CD4-positive, alpha-beta T cell treated with Interferon alpha-2 for 1 hour (primary cell): Measurements from ENCODE around the gene NALF2.

ENCODE experiments used
- DNase-seq, 2 donors: peaks; one replicate each; pipeline ENCODE4 v3.0.0-alpha.2; 2020 to 2022

The NALF2 gene

DNA sequence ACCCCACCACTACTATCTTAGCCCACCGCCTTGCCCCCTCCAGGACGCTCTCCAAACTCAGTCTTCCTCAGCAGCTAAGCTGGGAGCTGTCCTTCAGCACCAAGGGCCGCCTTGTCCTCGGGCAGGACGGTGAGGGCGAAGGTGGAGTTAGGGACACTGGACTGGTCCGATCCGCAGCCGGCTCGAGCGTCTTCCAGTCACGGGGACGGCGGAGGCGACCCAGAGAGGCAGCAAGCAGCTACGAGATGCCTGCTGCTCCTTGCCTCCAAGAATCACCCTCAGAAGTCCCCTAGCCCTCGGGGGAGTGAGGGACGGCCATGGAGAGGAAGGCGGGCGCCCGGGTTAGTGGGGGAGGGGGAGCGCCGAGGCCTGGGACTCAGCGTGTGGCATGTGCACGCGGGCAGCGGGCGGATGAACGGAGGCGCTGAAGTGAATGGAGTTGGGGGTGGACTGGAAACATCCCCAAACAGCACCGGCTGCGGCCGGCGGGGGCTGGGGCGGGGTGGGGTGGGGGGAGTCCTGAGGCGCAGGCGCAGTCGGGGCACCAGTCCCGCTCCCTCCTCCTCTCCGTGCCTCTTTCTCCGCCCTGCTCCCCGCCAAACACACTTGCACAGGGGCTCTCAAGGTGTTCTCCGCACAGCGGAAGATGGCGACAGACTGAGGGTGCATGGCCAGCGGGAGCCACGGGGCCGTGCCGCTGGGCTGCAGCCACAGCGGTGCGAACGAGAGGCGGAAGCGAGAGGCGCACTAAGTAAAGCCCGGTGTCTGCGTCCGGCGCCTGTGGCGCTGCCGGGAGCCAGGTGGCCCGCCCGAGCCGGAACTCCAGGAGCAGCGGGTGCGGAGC lies at the start of gene NALF2:
Gene NALF2, plus strand, starts transcription at position 545 of the 844 bp plus-strand sequence. CDS start 957 bp downstream, outside the sequence.
- peak in 1 of 2 donors; percentile 19 for DNase-seq

- no peak for DNase-seq
These were observed 46.4 kb upstream of the NALF2 start for GRCh38 chrX:69457756-69458155.

DNA sequence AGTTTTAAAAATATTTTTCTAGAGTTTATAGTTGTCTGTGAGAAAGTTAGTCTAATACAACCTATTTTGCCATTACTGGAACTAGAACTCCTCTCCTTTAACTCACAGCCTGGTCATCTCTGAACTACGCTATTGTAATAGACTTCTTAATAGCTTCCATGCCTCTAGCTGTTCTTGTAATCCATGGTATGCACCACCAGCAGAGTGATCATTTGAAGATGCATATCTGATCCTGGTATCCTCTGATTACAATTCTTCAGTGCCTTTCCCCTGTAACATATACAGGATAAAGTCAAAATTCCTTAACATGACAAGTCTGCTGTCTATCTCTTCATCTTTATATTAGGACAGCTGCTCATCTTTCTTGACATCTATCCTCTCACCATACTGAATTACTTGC lies 37.6 kb upstream of the NALF2 start:
- DNase-seq: no peak

DNA sequence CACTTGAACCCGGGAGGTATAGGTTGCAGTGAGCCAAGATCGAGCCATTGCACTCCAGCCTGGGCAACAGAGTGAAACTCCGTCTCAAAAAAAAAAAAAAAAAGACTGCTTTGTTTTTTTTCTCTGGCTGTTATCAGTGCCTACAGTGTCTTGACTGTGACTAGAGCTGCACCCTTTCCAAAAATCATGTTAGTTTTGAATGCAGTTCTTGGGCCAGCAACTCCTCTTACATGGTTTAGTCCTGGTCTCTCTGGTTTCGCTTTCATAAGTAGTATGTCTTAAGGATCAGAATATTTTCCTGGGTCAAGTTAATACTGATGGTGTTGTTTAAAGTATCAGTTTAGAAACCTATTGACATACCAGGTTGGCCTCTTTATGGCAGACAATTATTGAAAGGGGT lies 34.2 kb upstream of the NALF2 start:
- no peak for DNase-seq

GRCh38 chrX:69489625-69490024 lies 14.5 kb upstream of the NALF2 start:
- DNase-seq: no peak

DNA sequence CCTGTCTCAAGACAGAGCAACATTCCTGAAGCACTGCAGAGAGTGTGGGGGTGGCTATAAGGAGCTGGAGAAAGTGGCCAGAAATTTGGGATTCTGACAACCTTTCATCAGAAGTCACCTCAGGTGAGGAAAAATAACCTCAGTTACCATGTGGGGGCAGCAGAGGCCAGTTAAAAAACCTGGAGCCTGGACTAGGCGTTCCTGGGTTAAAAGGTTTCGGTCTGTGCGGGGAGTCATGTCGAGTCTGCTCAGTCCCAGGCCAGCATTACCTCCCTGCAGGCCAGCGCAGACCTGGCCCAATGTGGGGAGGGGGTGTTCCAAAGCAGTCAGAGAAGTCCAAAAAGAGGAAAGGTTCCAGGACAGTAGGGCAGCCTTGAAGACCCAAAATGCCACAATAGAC lies 10.9 kb upstream of the NALF2 start:
- peak in 1 of 2 donors; percentile 33 for DNase-seq

- DNase-seq: no peak
These were observed 10.4 kb upstream of the NALF2 start for GRCh38 chrX:69493766-69494165.

DNA sequence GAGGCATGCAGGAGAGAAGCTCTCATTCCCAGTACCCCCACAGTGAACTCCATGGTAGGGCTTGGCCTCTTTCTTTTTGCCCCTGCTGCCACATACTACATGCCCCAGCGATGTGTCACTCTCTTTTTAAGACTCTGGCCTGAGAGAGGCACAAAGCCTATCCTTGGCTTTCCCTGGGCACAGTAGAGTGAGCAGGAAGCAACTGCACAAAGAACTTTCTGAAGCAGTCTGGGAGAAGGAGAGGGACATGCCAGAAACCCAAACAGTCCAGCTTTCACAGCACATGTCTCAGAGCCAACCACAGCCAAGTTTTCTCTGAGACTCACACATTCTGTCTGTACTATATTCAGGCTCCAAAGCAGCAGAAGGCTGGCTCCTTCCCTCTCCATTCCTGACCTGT lies 7.9 kb upstream of the NALF2 start:
- no peak for DNase-seq

GRCh38 chrX:69501429-69501828 lies 2.7 kb upstream of the NALF2 start:
- no peak for DNase-seq

DNA sequence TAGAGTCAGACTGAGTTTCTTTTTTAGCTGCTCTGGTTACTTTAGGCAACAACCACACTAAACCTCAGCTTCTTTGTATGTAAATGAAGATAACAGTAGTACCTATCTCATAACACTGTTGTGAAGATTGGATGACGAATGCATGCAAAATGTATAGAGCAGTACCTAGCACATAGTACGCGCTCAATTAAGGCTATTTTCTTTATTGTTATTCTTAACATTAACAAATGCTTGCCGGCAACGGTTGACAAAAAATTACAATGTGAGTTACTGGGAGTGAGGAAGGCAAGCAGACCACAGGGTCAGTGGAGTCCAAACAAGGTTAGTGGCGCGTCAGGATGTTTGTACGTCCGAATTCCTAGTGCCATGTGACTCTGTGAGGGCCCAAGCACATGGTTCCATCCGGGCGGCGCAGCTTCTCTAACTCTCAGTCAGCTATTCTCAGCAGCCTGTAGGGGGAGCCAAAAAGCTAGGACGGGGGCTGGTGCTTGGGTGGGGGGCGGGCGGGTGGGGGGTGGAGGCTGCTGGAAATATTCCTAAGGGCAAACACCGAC lies 821 bp upstream of the NALF2 start:
- DNase-seq: no peak

DNA sequence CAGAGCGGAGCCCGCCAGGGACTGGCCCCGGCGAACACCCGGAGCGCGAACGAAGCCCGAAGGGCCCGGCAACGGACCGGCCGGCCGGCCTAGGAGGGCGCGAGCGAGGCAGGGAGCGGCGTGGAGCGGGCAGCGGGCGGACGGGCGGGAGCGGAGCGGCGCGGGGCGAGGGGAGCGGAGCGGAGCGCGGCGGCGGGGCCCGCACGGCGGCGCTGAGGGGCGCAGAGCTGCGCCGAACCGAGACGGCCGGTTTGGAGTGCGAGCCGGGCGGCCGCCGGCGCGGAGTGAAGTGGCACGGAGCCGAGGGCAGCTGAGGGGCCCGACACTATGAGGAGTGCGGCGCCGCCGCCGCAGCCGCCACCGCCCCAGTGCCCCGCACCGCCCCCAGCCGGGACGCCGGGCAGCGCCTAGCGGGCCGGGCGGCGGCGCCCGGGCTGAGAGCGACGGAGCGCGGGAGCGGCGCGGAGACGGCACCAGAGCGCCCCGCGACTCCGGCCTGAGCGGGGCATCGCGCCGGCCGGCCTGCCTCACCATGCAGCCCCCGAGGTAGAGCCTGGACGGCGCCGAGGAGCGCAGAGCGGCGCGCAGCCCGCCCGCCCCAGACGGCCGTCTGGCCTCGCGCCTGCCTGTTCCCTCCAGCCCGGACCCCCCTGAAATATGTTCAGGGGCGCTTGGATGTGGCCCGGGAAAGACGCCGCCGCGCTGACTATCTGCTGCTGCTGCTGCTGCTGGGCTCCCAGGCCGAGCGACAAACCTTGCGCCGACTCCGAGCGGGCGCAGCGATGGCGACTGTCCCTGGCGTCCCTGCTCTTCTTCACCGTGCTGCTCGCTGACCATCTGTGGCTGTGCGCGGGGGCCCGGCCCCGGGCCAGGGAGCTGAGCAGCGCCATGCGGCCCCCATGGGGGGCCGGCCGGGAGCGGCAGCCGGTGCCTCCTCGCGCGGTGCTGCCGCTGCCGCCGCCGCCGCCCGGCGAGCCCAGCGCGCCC lies 793 bp downstream of the NALF2 start:
- no peak for DNase-seq

- DNase-seq: no peak
These were observed 1.9 kb downstream of the NALF2 start for GRCh38 chrX:69505772-69506616.

- no peak for DNase-seq
These were observed 2.7 kb downstream of the NALF2 start for GRCh38 chrX:69506617-69507499.

- no peak for DNase-seq
These were observed 3.3 kb downstream of the NALF2 start for GRCh38 chrX:69507500-69507789.

DNA sequence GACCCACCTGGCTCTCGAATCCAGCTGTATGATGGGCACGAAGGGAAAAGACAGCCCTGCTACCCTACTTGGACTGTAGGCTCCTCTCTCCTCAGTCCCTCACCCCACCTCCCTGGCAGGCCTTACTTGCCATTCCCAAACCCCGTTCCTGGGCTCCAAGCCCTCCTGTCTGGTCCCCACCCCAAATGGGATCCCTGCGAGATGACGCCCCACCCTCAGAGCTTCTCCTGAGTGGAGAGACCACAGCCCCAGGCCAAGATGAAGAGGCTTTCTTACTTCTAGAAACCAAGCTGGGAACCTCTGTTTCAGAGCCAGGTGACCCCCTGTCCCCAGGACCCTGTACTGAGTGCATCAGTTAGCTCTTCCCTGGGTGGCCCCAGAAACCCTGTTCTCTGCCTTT lies 4.5 kb downstream of the NALF2 start:
- DNase-seq: no peak

GRCh38 chrX:69510137-69510715 lies 6.1 kb downstream of the NALF2 start:
- DNase-seq: no peak

DNA sequence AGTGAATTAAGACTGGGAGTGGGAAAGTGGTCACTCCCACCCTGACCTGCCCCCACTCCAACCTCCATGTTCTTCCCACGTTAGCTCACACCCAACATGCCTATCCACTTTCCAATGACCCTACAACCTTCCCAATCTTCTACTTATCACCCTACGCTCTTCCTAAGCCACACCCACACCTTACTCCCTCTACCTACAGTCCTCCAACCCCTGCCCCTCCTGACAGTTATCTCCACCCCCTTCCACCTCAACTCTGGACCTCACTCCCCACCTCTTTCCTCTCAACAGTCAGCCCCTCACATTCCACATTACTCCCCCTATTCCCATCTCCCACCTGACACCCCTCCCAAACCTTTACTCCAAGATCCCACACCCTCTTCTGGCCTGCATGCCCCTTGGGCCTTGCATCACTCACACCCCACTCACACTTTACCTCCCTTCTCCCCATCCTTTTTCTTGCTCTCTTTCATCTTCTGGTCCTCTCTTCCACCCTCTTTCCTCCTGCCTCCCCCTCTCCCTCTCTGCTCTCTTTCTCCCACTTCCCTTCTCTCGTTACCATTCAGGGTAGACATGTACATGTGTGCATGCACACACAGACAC lies 6.9 kb downstream of the NALF2 start:
- no peak for DNase-seq

GRCh38 chrX:69522052-69522451 lies 17.9 kb downstream of the NALF2 start:
- no peak for DNase-seq

- DNase-seq: no peak
These were observed 19.2 kb downstream of the NALF2 start for GRCh38 chrX:69523314-69523713.

- DNase-seq: no peak
These were observed 20.7 kb downstream of the NALF2 start for GRCh38 chrX:69524781-69525363.
